Measurements from ENCODE around the gene UNC5C. TPM values are rescaled to one million over a fixed set of nuclear protein-coding genes. Genes with fewer than 3 reads are reported as not detected.

The UNC5C gene
- total and polyA plus RNA-seq, 2 of the 8 experiments (the other 6 are each of a cell fraction or from before 2014, with no cell fraction given), result 0.30 to 1.3 TPM

DNA sequence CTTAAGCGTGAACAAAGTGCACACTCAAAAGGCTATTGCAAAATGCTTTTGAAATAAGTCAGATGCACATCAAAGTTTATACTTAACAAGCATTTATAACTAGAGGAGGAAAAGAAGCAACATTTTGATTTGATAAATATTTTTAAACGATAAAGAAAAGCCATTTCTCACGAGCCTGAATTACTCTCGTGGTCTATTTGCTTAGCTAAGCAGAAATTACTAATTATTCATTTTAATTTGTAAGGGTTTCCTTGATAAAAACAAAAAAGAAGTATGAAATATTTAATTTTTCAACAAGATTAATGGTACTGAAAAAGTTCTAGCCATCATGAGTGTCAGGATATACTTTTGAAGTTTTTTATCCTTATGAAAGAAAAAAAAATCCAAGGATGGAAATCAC, 78.2 kb downstream of the UNC5C start:
- Histone ChIP-seq H3K27ac (ENCODE audit: low read depth, low read length) (no peak overlapping the region), H3K79me2 (ENCODE audit: control insufficient read depth in 1 of 2, insufficient read depth in 2 of 2, low read length in 2 of 2) (no peaks in the 10 kb centered on the region), H2BK5ac (ENCODE audit: low read depth, low read length) (no peak overlapping the region), H2BK120ac (replicated peaks; ENCODE audit: low read depth, low read length) (no peak overlapping the region), H3K4ac (replicated peaks; ENCODE audit: insufficient read length, low read depth, low read length) (no peak overlapping the region), H4K8ac (ENCODE audit: extremely low read depth, insufficient read depth, low read length) (no peak overlapping the region), H3K79me1 (ENCODE audit: low read depth, low read length) (no peaks in the 10 kb centered on the region), H3K23ac (ENCODE audit: insufficient read length) (no peak overlapping the region), H3K9ac (replicated peaks in 1 of 4; ENCODE audit: extremely low read depth in 1 of 4, low read depth in 3 of 4, low read length in 3 of 4) (no peak overlapping the region), H3K36me3 (ENCODE audit: control insufficient read depth in 2 of 4, insufficient read depth in 4 of 4, low read length in 3 of 4) (no peaks in the 10 kb centered on the region), H2AK5ac (ENCODE audit: low read depth, low read length) (no peak overlapping the region), H3K18ac (ENCODE audit: extremely low read depth, low read length) (no peak overlapping the region), H4K20me1 (replicated peaks in 1 of 2; ENCODE audit: control insufficient read depth in 1 of 2, insufficient read depth in 2 of 2, low read length in 2 of 2) (no peaks in the 10 kb centered on the region), H2BK12ac (ENCODE audit: low read depth, low read length) (no peak overlapping the region), H3K4me3 (ENCODE audit: extremely low read depth in 1 of 4, insufficient read depth in 2 of 4, low read depth in 3 of 4, low read length in 4 of 4) (no peak overlapping the region), H3K27me3 (replicated peaks in 1 of 4; ENCODE audit: control insufficient read depth in 3 of 4, extremely low read depth in 1 of 4, insufficient read depth in 3 of 4, low read length in 3 of 4) (peaks cover 0 to 1% (median 0%) of the 10 kb centered on the region in 4 experiments; a peak in 1 of 7 replicates), H3K4me2 (ENCODE audit: insufficient read depth in 1 of 2, low read depth in 2 of 2, low read length in 2 of 2) (no peak overlapping the region), H3K56ac (replicated peaks; ENCODE audit: insufficient read length, low read depth, low read length) (no peak overlapping the region), H3K4me1 (replicated peaks in 1 of 4; ENCODE audit: control insufficient read depth in 3 of 4, insufficient read depth in 4 of 4, low read length in 3 of 4) (no peaks in the 10 kb centered on the region), H2BK15ac (ENCODE audit: low read length) (no peak overlapping the region), H3K9me3 (ENCODE audit: insufficient read depth in 2 of 2, low read depth in 1 of 2, low read length in 1 of 2) (no peaks in the 10 kb centered on the region), H2BK20ac (ENCODE audit: low read length) (no peak overlapping the region), H2AFZ (ENCODE audit: low read length) (no peak overlapping the region), H4K5ac (ENCODE audit: insufficient read length, low read depth, low read length) (no peak overlapping the region), H3K23me2 (ENCODE audit: low read depth, low read length) (no peaks in the 10 kb centered on the region), H3K14ac (ENCODE audit: insufficient read length) (no peak overlapping the region), H4K91ac (replicated peaks; ENCODE audit: insufficient read length, low read length) (no peak overlapping the region)
- CTCF ChIA-PET (ENCODE audit: partially characterized antibody), result no interaction called here
- no peak for FAIRE-seq
- DNase-seq (ENCODE audit: low read depth in 1 of 2, low spot score in 2 of 2), result no peak
- WGBS, 2 experiments (ENCODE audit: extremely low coverage in 1 of 2, insufficient coverage in 1 of 2, insufficient read length in 1 of 2, insufficient replicate concordance in 2 of 2, low coverage in 1 of 2, low lambda C conversion rate in 2 of 2, missing lambda C conversion rate in 1 of 2), result 96% methylated on average over 4 of the region's 4 CpGs; no CpG with 5 or more reads in 1 of the 2 experiments
- POLR2A ChIA-PET (ENCODE audit: partially characterized antibody), result no interaction called here
- TF ChIP-seq MAFK (IDR thresholded peaks at IDR 0.05; ENCODE audit: low read depth, low read length), result peak; percentile 71; the same call in 1 of the 2 replicates
- TF ChIP-seq YY1 (IDR thresholded peaks at IDR 0.05; ENCODE audit: low read depth, low read length), result no peak
